T-helper 1 cell treated with Interleukin-12 subunit alpha and Interleukin-12 subunit beta and Interleukin-4 antibody, amounts not matched to agents 30 ng/mL and 1 ng/mL, for 36 hours (primary cell): ENCODE results near the gene EMC7. TPM values are rescaled to one million over a fixed set of nuclear protein-coding genes. Genes with fewer than 3 reads are reported as not detected.
"Not testable (repeated sequence)": the region's sequence is repeated elsewhere in the genome, so short reads cannot be mapped to it uniquely, and the experiment has no call there.

ENCODE experiments used
- intact Hi-C: fragments of 100-400 bp; cut with micrococcal nuclease; formaldehyde crosslinking; loops from one replicate; pipeline ENCODE4 v1.15.1; 2024
- total RNA-seq: library from RNA; stranded (reverse); gene quantifications from 2 replicates; pipeline ENCODE4 v1.2.3, GENCODE V29; 2022

The EMC7 gene
- 82.5 and 84.9 TPM in 2 replicates for total RNA-seq

DNA sequence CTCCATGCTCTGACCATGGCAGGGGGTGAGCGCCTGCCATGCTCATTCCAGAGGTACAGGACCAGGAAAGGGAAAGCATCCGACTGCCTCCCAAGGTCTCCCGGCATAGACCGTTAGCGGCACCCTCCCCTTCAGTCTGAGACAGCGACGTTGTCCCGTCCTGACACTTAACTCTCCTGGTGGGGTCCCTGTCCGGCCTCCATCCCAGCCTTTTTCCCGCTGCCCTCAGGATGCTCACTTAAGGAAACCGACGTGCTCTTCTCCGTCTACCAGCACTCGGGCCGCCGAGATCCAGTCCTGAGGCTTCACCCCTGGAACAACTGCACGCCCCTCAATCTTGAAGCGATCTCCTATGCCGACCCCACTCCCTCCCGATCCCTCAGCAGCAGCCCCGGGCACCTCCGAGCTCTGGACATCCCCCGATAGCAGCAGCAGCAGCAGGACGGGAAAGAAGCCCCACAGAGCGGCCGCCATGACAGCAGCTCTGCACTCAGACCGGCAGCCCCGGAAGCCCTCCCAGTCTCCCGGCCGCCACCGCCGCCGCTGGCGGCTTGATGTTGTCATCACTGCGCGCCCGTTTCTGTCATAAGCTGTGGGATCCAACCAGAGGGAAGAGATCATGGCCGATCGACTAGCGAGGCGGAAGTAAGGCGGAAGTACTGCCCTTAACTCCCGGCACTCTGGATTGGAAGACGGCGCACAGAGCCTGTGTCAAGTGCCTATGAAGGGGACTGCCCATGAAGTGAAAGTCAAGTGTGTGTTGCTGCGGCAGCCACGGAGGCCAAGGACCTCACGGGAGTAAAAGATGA lies at the start of gene EMC7, which contains the start of gene PGBD4:
Gene EMC7 (minus strand): TSS at position 497 of the 809 bp plus-strand sequence. CDS start 23 bp downstream, at position 474.
Gene PGBD4 (plus strand): TSS at position 718 of the 809 bp plus-strand sequence. CDS start 449 bp downstream, outside the sequence.
- intact Hi-C loops, result loop anchor here (1.0 to 2.0 kb wide), 12 partner anchors 9 to 887 kb away; partner anchors contain the start of genes AQR, AVEN, EMC4 and GOLGA8A

DNA sequence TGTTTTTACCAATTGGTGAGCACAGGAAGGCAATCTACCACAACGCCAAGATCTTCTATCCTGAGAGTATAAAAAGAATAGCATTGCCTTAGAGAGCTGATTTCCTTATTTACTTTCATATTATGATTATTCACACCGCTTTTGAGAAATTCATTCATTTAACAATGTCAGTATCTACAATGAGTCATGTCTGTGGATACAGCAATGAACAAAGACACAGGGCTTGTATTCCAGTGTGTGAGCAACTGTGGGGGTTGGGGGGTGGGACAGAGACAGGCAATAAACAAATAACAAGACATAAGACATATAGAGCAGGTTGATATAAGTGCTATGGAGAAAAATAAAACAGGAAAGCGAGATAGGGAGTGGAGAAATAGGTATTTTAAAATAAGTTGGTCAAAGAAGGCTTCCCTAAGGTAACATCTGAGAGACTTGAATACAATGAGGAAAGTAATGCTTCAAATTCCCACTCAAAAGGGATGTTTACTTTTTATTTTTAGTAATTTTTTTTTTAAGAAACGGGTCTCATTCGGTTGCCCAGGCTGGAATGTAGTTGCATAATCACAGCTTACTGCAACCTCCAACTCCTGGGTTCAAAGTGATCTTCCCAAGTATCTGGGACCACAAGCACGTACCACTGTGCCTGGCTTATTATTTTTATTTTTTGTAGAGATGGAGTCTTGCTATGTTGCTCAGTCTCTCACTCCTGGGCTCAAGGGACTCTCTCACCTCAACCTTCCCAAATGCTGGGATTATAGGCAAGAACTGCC lies 45.9 kb upstream of the EMC7 start:
- intact Hi-C loops, result no loop called here

DNA sequence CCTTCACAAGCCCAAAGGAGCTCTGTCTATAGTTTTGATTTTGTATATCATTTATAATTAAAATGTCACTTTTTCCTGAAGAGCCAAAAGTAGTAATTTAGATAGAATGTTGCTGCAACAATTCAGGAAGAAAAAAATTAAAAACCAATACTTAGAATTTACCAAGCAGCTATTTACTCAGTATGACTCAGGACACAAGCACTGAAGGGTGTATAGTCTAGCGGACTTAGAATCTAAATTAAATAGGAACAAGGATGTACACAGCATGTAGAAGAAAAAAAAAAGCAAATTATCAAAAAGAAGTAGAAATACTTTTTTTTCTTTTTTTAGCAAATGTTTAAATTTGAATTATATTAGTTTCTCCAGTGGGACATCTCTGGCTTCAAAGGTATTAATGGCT lies 31.8 kb upstream of the EMC7 start:
- intact Hi-C loops, result no loop called here

DNA sequence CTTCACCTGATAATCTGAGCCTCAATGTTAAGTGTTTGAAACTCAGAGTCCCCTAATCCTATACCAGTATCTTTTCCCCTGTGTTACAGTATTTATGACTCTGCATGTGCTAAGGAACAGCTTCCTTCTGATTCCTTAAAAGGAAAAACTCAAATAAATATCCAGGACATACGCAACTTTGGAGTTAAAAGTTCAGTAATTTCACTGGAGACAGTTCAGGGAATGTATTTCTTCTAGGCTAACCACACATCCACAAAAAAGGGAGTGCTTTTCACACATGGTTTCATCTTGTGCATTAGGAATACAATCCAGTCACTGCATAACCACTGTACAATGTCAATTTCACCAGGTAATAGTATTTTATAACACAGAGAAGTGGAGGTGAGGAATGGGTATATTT lies 31.2 kb upstream of the EMC7 start:
- intact Hi-C loops, result no loop called here

DNA sequence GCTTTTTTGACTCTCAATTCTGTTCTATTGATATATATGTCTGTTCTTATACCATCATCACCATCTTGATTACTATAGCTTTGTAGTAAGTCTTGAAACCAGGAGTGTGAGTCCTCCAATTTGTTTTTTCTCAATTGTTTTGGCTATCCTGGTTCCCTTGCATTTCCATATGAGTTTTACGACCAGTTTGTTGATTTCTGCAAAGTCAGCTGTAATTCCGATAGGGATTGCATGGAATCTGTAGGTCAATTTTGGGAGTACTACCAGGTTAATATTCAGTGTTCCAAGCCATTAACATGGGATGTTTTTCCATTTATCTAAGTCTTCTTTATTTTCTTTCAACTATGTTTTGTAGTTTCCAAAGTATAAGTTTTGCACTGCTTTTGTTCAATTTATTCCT lies 27.2 kb upstream of the EMC7 start:
- intact Hi-C loops, result no loop called here

DNA sequence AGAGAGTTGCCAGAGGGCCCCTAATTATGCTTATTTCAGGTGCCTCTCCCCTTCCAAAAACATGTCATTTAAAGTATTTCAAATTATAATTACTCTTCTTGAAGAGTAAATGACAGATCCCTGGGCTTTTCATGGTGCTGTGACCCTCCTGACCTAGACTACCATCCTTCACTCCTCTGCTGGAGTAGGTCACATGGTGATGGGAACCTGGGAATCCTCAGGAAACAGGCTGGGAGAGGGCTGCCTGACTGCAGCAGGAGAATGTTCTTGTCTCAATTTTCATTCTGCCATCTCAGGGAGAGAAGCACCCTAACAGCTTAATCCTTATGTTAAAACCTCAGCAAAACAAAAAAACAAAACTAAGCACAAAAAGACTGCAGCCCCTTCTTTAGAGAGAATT lies 24.9 kb upstream of the EMC7 start:
- intact Hi-C loops, result no loop called here

DNA sequence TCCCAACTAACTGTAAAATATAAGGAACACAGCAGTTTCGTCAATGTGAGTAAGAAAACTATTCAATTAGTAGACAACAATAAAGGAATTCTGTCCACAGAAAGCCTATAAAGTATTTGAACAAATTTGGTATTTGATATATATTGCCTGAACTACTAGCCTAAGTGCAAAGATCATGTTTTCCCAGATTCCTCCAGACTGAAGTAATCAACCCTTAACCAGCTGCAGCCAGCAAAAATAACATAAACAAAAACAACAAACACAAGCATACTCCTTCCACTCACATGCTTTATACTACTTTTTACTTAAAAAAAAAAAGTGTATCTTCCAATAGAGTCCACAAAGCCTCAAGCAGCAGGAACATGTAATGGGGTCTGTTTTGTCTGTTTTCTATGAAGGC lies 24.3 kb upstream of the EMC7 start:
- intact Hi-C loops, result no loop called here

DNA sequence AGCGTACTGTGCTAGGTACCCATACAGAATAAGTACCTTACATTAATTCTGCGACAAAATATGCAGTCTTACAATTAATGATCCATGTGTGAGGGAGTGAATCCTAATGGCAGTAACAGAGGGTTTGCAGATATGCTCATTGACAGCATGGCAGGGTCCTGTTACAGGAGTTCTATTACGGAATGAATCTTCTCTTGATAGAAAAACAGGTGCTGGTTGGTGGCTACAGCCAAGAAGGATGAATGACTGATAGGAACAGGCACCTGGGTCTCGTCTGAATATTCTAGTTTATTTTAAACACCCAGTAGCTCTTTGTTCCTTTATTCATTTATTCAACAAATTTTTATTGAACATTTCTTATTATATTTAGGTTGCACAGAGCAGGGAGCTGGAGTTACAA lies 23.0 kb upstream of the EMC7 start:
- intact Hi-C loops, result no loop called here

DNA sequence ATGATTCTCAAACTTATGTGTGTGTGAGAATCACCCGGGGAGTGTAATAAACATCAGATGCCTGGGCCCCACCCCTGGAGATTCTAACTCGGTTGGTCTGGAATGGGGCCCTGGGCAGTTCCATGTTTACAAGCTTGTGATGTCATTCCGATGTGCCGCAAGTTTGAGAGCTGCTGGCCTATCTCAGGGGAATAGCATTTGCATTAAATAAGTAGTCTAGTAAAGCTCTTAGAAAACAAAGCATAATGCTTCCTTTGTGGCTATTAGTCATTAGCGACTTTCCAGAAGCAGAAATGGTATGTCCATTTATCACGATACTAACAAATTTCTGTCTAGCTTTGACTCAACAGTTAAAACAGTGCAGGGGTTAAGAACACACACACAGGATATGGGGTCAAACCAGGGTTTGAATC lies 21.1 kb upstream of the EMC7 start:
- intact Hi-C loops, result no loop called here

DNA sequence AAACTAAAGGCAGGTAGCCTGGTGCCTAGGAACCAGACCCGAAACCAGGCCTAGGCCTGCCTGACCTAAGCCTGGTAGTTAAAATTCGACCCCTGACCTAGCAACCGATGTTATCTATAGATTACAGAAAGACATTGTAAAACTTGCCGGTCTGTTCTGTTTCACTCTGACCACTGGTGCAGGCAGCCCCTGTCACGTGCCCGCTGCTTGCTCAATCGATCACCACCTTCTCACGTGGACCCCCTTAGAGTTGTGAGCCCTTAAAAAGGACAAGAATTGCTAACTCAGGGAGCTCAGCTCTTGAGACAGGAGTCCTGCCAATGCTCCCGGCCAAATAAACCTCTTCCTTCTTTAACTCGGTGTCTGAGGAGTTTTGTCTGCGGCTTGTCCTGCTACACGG lies 20.1 kb upstream of the EMC7 start:
- intact Hi-C loops, result not testable (repeated sequence)

DNA sequence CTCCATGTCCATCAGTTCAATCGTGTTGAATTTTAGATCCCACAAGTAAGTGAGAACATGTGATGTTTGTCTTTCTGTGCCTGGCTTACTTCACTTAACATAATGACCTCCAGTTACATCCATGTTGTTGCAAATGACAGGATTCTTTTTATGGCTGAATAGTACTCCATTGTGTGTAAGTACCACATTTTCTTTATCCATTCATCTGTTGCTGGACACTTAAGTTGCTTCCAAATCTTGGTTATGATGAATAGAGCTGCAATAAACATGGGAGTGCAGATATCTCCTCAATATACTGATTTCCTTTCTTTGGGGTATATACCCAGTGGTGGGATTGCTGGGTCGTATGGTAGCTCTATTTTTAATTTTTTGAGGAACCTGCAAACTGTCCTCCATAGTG lies 18.8 kb upstream of the EMC7 start:
- intact Hi-C loops, result not testable (repeated sequence)

DNA sequence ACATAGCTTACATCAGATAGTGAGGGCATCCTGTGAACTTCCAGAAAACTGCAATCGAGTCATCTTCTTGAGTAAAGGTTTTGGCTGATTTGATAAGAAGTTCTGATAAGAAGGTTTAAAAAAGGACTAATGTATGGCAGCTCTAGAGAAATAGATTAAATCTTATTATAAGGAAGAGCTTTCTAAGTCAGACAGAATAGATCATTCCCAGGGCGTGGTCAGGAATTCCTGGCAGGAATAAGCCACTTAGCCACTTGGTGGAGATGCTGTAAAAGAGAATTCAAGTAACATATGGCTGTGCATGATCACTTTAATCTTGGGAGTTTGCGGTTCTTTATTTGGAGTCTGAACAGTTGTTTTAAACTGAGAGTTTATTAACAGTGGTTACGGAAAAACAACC lies 17.6 kb upstream of the EMC7 start:
- intact Hi-C loops, result no loop called here

DNA sequence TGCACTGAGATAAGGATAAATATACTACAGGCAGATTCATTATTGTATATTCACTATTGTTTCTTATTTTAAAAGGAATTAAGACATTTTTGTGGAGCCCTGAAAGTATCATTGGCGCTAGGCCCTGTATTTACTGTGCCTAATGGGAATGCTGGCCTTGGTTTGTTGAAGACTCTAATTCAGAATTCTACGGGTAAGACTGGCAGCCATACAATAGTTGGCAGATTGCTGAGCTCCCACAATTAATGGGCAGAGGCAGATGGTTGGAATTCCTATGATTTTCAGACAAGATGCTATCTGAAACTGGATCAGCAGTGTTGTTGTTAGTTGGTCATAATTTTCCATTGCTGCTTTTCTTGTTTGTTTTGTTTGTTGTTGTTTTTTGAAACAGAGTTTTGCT lies 15.0 kb upstream of the EMC7 start:
- intact Hi-C loops, result no loop called here

DNA sequence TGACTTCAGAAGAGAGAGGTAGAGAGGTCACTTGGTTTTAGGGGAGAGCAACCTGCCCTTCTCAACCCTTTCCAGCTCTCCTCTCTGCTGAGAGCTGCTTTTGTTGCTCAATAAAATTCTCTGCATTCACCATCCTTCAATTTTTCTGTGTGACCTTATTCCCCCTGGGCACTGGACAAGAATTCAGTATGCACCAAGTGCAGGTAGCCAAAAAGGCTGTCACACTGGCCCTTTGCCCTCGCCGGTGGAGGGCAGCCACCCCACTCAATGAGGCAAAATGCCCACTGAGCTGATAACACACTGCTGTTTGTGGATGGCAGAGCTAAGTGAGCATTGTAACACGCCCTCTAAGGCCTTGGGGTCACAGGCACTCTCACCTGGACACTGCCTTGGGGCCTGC lies 13.1 kb upstream of the EMC7 start:
- intact Hi-C loops, result no loop called here

DNA sequence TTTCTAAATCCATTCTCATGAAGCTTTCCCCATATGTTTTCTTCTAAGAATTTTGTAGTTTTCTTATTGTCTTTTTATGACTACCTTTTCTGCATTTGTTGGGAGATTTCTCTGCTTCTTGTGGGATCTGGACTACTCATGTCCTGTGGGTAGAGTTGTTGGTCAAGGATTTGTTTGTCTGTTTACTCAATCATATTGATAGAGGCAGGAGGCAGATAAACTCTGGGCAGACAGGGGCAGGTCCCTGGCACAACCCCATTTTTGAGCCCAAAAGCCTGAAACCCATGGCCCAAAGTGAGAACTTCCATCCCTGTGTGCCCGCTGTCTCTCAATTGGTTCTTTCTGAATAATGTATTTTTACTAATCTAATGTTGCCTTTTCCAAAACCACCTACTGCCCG lies 12.6 kb upstream of the EMC7 start:
- intact Hi-C loops, result no loop called here

DNA sequence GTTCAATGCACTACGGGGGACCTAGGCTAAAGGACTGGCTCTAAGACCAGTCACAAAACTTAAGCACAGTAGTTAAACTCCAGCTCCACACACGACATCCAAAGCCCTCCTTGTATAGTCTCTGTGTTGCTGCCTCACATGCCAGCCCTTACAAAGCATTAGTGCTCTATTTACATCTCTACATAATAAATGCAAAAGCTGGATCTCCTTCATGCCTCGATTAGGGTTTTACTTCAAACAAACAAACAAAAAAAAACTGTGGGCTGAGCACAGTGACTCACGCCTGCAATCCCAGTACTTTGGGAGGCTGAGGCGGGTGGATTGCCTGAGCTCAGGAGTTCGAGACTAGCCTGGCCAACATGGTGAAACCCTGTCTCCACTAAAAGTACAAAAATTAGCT lies 9.8 kb upstream of the EMC7 start:
- intact Hi-C loops, result no loop called here

DNA sequence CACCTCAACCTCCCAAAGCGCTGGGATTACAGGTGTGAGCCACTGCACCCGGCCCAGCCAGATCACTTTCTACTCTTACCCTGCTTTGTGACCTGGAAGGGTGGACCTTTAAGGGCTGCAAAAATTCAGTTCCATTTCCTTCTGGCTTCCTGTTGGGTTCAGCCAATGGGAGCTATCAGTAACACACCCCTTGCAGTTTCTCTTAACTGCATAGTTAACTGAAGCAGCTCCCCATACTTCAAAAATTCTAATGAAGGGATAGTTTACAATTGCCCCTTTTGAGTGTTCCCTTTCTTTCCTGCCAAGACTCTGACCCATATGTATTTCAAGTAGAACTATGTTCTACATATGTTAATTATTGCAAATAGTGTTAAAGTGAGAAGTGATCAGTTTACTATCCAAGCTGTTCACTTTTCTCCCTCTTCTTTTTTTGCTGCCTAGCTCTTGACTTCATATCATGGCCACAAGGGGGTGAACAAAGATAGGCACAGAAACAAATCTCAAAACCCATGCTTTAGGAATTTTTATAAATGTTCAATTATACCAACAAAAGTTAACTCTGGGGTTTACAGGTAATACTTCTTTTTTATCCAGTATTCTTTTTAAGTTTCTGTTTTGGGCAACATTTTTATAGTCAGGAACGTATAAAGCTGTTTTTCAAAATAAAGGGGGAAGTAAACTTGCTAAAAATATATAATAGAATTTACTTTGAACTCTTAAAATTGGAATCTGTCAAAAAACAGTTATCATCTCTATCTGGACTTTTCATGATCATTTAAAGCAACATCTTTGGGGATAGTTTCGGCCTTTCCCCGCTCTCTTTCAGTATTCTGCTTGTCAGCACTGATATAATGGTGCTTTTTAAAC lies 8.4 kb upstream of the EMC7 start:
- intact Hi-C loops, result loop anchor here (1.0 kb wide), 6 partner anchors 8 to 810 kb away; partner anchors contain the start of genes GOLGA8B, KATNBL1, LPCAT4 and PGBD4

DNA sequence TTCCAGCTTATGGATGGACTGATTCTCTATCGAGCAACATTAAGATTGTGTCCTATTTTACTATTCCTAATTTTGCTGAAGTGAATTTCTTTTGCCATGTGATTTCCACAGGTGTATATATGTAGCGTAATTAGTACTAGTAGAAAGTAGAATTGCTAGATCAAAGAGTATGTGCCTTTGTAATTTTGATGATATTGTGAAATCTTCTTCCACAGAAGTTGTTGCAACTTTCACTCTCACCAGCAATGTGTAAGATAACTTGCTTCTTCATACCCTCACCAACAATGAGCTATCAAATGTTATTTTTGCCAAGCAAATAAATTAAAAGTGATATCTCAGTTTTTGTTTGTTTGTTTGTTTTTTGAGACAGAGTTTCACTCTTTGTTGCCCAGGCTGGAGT lies 5.7 kb upstream of the EMC7 start:
- intact Hi-C loops, result no loop called here

DNA sequence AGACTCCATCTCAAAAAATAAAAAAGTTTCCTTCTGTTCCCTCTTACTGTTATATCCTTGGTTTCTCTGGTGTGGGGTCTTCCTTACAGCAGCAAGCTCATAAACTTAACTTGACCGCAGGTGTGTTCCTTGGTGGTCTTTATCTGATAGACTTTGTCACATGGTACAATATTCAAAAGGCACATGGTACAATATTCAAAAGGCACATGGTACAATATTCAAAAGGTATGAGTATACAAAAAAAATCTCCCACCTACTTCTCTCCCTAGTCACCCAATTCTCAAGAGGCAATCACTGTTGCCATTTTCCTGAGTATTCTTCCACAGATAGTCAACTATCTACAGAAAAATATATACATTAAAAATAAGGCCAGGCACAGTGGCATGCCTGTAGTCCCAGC lies 4.8 kb upstream of the EMC7 start:
- intact Hi-C loops, result no loop called here

DNA sequence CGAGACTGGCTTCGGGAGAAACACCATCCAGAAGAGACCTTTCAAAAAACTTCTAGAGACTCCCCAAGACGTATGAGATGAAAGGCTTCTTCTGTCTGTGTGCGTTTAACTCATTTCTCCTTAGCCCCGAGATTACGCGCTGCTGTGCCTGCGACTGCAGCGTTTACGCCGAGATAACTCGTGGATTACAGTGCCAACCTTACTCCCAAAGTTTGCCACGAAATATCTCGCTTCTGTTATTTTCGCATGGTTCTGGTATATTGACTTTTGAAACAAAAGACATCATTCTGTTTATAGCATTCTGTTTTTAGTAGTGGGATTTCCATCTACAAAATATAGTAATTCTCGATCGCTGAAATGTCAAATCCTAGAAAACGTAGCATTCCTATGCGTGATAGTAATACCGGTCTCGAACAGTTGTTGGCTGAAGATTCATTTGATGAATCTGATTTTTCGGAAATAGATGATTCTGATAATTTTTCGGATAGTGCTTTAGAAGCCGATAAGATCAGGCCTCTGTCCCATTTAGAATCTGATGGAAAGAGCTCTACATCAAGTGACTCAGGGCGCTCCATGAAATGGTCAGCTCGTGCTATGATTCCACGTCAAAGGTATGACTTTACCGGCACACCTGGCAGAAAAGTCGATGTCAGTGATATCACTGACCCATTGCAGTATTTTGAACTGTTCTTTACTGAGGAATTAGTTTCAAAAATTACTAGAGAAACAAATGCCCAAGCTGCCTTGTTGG lies 688 bp upstream of the EMC7 start:
- intact Hi-C loops, result loop anchor here (1.0 to 2.0 kb wide), 12 partner anchors 8 to 886 kb away; partner anchors contain the start of genes AQR, AVEN, EMC4 and GOLGA8A

DNA sequence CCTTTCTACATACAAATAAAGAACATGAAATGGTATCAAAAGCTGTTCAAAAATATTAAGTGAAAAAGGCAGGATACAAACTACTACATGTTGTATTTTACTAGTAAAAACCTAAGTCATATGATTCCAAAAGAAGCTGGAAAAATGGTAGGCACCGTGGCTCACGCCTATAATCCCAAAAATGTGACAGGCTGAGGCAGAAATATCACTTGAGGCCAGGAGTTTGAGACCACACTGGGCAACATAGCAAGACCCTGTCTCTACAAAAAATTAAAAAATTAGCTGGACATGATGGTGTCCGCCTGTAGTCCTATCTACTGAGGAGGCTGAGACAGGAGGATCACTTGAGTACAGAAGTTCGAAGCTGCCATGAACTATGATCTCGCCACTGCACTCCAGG lies 1.7 kb downstream of the EMC7 start:
- intact Hi-C loops, result no loop called here
